ENCODE measurements around the gene ABHD16A.

The ABHD16A gene

DNA sequence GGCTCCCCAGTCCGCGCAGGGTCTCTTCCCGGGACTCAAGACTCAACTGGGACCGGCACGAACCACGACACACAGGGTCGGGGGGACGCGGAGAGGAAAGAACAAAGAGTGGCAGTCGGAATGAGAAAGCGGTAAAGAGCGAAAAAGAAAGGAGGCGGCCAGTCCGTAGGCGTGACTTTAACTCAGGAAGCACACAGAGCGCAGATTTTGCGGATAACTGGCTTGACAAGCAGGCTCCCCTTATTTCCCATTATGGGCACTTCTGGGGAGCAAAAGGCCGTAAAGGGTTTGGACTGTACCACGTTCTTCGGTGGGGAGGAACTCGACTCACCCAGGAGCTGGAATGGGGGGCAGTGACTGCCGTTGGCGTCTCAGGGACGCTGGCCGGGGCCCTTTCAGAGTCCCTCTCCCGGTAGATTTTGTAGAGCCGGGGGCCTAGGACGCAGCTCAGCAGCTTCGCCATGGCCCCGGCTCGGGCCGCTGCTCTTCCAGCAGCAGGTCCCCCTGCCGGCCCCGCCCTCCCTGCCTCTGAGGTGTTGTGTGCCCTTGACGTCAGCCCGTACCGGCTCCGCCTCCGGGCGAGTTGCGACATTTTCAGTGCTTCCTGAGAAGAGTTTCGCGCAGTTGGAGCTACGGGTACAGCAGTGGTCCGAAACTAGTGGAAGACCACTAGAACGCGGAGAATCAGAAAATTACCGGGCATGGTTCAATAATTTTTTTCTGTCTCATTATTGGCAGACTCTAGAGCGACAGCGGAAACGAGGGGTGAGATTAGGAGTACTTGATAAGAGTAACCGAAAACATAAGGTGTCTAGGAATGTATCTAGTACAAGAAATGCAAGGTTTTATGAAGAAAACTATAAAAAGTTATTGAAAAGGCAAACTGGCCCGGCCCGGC is at the start of gene ABHD16A:
Gene ABHD16A, minus strand, starts transcription at position 506 of the 898 bp plus-strand sequence. Its CDS starts 43 bp downstream, at position 463.
- DNase-seq (ENCODE audit: low read depth), result peak; percentile 97

DNA sequence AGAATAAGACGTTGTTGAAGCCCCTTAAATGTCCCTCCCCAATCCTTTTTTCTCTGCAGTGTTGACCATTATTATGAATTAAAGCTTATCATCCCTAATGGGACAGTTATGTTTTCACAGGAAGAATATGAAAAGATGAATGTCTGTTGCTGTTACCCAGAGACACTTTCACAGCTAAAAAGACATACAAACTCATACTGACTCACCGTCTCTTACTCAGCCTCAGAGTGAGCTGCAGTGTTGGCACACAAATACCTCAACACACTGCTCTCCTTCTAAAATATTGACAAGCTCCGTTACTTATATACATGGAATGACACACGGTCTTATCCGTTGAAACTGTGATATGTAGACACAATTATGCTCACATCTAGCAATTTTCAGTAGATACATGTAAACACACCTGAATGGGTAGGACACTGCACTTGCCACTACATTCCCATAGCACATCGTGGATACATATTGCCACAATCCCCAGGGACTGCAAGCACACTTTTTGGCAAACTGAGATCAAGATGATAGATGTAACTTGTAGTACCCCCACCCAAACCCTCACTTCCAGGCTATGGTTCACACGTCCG is 49.7 kb upstream of the ABHD16A start:
- no peak for DNase-seq (ENCODE audit: low read depth)

DNA sequence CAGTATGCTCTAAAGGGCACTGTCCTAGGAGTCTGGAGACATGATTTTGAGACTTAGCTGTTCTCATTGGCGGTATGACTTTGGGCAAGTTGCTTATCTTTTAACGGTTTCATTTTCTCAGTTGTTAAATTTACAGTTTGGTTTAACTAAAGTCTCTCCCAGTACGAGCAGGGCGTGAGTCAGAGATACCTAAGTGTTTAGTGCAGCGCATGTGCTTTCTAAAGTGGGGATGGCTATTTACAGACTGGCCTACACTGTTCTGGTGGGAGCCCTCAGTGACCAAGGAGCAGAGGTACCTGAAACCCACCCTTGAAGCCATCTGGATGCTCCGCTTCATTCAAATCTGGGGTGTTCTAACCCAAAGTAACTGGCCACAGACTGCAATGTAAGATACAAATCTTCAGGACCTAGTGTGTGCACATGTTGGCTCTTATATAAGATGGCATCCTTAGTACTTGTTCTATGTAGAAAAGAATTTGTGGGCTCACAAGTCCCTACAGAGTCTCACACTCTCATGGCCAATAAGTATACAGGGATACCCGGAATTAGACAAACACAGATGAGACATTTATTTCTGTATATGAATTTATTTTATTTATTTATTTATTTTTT is 47.4 kb upstream of the ABHD16A start:
- DNase-seq (ENCODE audit: low read depth), result no peak

DNA sequence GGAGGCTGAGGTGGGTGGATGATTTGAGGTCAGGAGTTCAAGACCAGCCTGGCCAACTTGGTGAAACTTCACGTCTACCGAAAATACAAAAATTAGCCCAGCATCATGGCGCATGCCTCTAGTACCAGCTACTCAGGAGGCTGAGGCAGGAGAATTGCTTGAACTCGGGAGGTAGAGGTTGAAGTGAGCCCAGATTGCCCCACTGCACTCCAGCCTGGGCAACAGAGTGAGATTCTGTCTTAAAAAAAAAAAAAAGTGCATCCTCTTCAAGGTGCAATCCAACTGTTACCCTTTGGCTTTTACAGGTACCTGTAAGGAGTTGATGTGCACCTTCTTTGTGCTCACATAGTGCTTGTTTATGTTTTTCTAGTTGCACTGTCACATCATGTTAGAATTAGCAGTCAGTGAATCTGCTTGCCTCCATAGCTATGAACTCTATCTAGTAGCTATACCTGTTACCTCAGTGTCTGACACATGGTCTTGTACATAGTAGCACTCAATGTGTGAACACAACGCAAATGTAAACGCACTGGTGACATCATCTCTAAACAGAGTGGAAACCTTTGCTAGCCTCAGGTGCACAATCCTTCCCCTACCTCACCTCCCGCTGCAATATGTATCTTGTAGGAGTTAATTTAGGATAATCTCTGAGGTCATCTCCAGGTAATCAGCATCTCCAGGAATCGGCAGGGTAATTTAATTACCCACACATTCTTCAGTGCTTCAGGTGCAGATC is 46.3 kb upstream of the ABHD16A start:
- DNase-seq (ENCODE audit: low read depth), result no peak

DNA sequence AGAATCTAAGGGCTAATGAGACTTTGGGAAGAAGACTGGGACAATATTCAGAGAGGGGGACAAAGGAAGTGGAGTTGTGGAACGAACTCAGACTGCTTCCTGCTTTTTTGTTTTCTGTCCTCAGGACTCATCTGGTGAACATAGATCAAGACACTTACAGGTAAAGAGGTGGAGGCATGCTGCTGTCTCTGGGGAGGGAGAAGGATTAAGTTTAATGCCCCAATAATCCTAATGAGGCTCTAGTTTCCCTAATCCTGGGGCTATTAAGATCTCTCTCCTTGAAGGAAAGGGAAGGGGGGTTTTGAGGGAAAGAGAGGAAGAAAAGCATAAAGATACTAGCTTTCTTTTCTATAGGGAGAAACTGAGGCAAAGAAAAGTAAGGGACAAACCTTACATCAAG is 41.3 kb upstream of the ABHD16A start:
- DNase-seq (ENCODE audit: low read depth), result no peak

DNA sequence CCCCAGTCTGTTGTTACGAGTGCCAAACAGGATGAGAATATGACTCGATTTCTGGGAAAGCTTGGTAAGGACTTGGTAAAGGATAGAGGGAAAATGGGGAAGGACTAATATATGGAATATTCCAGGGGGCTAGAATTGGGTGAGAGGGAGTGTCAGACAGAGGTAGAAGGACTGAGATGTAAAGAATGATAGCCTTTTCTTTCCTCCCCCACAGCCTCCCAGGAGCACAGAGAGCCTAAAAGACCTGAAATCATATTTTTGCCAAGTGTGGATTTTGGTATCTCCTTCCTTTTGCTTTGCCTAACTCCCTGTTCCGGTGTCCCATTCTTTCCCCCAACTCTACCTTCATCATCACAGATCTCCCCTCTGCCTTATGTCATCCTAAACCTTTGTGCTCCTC is 39.8 kb upstream of the ABHD16A start:
- no peak for DNase-seq (ENCODE audit: low read depth)

DNA sequence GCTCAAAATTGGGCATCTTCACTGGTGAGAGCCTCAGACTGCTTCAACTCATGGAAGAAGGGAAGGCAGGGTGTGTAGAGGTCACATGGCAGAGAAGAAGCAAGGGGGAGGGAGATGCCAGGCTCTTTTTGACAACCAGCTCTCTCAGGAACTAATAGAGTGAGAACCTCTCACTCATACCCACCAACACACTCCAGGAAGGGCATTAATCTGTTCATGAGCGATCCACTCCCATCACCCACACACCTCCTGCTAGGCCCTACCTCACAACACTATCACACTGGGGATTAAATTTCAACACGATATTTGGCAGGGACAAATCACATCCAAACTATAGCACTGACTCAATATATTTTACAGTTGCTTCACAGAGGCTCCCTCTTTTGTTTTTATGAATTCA is 38.7 kb upstream of the ABHD16A start:
- no peak for DNase-seq (ENCODE audit: low read depth)

DNA sequence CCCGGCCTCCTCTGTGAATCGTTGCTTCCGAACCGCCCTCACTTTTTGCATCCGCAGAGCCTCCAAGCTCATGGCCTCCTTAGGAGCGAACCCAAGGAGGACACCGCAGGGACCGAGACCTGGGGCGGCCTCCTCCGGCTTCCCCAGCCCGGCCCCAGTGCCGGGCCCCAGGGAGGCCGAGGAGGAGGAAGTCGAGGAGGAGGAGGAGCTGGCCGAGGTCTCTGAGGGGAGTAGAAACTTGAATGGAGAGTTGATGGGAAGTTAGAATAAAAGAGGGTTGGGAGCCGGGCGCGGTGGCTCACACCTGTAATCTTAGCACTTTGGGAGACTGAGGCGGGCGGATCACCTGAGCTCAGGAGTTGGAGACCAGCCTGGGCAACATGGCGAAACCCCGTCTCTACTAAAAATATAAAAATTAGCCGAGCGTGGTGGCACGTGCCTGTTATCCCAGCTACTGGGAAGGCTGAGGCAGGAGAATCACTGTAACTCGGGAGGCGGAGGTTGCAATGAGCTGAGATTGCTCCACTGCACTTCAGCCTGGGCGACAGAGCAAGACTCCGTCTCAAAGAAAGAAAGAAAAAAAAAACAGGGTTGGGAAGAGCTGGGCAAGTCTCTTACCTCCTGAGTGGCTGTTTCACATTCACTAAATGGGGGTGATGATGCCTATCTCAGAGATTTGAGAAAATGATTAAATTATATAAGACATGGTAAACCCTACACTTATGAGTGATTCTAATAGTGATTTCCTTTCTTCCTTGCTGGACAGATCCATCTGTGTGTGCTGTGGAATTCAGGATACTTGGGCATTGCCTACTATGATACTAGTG is 37.5 kb upstream of the ABHD16A start:
- DNase-seq (ENCODE audit: low read depth), result no peak

DNA sequence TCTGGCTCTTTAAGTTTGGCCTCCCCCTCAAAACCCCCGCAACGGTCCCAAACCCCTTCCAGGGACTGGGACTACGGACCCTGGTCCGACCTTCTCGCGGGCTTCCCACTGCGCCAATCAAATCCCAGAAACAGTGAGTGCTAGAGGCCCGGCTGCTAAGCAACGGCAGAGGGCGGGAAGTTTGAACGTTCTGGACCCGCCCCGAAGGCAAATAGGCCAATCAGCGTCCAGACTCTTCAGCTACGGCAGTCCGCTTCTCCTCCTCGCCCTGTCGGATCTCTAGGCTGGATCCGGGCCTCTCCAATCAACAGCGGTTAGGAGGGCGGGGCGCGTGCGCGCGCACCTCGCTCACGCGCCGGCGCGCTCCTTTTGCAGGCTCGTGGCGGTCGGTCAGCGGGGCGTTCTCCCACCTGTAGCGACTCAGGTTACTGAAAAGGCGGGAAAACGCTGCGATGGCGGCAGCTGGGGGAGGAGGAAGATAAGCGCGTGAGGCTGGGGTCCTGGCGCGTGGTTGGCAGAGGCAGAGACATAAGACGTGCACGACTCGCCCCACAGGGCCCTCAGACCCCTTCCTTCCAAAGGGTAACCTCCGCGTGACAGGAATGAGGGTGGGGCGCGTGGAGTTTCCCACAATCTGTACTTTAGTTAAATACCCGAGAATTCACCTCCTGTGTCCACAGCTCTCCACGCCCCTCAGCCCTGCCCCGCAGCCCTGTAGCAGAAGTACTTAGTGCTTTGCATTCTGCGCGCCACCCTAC is 36.7 kb upstream of the ABHD16A start, which contains the start of gene MSH5:
Gene MSH5, plus strand, starts transcription at position 367 of the 758 bp plus-strand sequence. CDS start 462 bp downstream, outside the sequence.
- DNase-seq (ENCODE audit: low read depth), result peak; percentile 99

DNA sequence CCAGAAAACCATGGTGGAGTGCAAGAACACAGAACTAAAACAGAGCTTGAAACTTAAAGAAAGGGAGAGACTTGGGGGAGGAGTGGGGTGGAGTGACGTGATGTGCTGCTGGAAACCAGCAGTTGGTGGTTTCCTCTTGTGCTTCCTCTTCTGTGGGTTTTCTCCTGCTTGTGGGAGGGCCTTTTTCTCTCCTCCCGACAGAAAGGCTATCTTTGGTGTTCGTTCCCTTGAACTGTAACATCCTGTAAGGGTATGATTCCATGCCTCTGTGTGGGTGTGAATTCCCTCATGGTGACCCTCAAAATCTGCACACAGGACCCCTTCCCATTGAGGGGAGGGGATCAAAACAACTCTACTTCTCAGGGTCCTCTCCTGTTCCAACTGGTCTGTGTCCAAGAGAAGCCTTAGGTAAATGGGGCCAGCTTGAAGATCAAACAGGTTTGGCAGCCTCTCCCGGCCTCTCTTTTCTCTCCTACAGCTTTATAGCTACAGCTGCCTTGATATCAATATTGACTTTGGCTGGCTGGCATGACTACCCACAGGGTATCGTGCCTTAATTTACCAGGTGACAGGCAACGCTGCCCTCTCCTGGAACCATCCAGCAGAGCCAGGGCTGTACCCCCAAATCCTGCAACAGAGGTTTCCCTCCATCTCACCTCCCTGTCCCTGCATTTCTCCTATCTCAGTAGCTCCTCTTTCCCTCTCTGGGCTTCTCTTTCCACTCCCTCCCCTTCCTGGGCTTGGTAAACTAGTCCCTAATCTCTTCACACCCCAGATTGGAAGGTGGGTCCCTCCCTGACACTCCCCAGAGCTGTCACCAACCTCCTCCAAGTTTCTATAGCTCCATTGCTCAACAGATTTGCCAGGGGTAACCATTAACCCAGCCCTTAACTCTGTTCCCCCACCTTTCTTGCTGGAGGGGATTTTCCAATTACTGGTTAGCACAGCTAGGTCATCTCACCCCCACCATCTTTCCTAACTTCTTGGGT is 35.2 kb upstream of the ABHD16A start:
- DNase-seq (ENCODE audit: low read depth), result peak; percentile 80

DNA sequence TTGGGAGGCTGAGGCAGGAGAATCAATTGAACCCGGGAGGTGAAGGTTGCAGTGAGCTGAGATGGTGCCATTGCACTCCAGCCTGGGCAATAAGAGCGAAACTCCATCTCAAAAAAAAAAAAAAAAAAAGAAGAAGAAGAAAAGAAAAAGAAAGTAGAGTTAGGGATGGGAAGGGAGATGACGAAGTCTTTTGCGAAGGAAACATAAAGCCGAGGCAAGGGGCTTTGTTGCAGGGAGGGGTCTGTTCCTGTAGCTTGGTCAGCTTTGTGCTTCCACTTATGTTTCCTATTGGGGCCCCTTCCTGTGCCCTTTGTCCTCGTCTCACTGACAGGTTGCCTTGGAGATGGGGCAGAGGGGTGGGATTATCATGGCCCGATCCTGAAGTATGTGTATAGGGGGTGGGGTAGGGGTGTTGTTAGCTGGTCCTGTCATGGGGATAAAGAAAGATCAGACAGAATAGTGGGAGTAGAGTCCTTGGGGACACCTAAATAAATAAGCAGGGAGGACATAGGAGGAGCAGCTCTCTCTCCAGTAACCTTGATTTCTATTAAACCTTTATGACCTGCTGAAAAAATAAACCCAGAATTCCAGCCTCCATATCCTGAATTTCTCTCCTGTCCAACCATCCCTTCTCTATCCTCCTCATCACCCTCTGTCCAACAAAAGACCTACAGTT is 34.3 kb upstream of the ABHD16A start:
- no peak for DNase-seq (ENCODE audit: low read depth)

DNA sequence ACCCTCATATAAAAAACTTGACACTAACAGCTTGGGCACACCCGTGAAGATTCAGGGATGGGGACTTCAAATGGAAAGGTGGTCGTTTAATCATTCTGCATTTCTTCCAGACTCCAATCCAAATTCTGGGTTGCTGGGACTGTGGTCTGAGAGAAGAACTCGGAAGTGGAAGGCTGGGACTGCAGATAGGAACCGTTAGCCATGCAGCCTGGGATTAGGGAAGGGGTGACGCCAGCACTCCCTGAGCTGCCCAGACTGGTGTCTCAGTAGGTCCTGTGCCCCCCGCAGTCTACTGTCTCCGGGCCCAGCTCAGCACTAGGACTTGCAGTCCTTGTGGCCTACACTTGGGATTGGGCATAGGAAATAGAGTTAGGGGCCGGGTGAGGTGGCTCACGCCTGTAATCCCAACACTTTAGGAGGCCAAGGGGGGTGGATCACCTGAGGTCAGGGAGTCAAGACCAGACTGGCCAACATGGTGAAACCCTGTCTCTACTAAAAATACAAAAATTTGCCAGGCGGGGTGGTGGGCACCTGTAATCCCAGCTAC is 33.7 kb upstream of the ABHD16A start:
- no peak for DNase-seq (ENCODE audit: low read depth)

DNA sequence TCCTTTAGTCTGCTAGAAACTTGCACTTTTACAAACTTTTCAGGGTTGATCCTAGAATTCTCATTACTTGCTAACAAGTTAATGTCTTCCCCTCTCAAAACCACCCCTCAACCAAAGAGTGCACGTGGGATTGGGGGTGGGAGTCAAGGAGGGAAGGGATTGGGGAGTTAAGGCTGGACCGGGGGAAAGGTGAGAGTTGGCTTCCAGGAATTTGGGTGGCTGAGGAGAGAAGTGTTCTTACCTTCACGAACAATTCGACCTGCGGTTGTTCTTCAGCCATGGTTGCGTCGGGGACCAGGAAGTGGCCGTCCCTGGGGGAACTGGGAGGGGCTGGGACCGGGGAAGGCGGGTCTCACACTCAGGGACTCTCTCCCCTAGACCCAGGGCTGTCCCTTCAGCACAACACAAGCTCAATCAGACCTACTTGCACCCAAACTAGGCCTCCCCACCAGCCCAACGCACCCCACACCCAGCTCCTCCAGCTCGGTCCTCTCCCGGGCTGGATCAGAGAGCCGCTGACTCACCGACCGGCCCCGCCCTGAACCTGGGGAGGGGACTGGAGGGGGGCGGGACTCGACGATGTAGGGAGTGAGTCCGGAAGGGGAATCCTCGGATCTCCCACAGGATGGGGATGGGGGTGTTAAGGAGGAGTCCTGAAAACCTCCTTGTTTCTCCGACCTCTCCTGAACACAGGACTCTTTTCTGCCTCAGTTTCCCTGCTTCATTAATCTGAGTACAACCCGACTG is 33.1 kb upstream of the ABHD16A start, which contains the start of gene CLIC1:
Gene CLIC1, minus strand, starts transcription at position 510 of the 747 bp plus-strand sequence. Its CDS starts 230 bp downstream, at position 280.
- DNase-seq (ENCODE audit: low read depth), result peak; percentile 72

DNA sequence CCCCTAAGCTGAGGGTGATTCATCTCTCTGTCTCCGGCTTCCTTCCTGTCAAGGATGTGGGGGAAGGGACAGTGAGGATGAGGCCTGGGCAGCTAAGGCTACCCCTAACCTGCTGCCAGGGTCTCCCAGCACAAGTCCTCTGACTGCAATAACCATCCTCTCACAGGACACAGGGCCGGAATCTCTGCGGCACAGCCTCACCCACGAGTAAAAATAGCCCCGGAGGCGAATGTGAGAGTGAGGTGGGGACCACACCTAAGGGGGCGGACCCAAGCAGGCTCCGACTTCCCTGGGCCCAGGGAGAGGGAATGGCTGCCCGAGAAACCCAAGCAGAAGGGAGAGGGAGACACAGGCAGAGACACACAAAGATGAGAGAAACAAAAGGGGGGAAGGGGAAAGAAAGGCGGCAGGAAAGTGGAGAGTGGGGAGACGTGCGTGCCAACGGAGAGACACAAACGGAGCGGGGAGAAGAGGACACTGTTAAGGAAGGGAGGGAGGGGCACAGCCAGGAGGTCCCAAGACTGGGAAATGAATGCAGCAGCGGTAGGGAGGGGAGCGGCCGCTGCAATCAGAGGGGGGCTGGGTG is 31.8 kb upstream of the ABHD16A start:
- DNase-seq (ENCODE audit: low read depth), result no peak

DNA sequence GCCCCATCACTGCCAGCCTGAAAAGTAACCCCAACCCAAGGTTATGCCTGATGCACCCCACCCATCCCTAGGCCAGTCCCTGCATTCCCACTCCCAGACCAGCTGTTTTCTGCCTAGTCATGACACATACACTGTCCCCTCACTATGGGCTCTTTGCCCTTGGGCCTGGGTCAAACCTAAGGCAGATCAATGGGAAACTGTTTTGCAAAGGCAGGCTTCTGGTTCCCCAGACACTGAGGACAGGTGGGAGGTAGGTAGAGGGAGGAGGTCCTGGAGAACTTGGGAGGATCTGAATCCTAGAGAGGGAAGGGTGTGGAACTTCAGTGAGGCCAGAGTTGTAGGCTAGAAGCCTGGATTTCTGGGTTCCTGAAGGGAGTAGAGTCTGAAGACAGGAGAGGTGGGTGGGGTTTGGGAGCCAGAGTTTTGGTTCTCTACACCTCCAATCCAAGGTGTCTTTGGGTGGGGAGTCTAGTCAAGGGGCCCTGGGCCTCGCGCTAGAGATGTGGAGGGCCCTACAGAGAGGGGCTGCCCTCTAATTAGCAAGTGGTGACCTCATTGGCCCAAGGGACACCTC is 31.2 kb upstream of the ABHD16A start:
- DNase-seq (ENCODE audit: low read depth), result no peak

DNA sequence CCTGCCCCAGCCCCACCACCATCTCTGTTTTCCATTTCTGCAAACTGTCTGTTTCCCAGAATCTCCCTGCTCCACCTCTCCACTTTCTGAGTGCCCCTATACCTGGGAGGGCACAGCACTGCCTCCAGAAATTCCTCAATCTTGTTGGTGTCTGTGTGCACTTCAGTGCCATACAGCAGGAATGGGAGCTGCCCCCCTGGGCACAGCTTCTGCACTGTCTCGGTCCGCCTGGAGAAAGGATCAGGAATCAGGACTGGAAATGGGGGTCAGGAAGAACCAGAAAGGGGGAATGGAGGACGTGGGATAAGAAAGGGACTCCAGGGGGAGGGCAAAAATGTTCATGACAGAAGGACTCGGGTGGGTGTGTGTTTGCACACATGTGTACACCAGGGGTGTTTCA is 30.6 kb upstream of the ABHD16A start:
- DNase-seq (ENCODE audit: low read depth), result no peak

DNA sequence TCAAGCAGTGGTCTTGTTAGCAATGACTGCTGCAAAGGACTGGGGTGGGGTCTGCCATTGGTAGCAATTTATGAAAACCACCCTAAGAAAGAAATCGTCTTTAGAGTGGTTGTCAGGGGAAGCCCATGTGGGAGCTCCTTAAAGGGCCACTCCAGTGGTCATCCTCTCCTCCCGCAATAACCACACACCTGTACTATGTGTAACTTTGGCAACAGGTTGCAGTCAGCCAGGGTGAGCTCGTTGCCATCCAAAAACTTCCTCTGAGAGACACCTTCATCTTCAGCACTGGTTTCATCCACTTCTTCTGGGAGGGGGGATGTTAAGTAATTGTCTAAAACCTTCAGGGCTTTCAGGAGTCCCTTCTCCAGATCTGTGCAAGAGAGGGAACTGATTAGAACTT is 28.9 kb upstream of the ABHD16A start:
- no peak for DNase-seq (ENCODE audit: low read depth)
